GM18505 (cell line): ENCODE results near the gene SFN.

Experiments
- ATAC-seq: cut with Tn5 transposase; IDR thresholded peaks from one replicate; pipeline ENCODE4 v1.9.1; 2021; ENCODE audit not compliant: unreplicated experiment
- POLR2A ChIP-seq: IDR thresholded peaks from 4 replicates; pipeline ENCODE4 v1.6.1; 2011; ENCODE audit warnings: borderline replicate concordance; ENCODE audit not compliant: insufficient read depth, insufficient read length; ENCODE audit errors: extremely low read depth

SFN gene

GRCh38 chr1:26900815-26901511 is 38.0 kb downstream of the SFN start:
- no peak for TF ChIP-seq POLR2A
- ATAC-seq = no peak

- ATAC-seq = no peak
- TF ChIP-seq POLR2A = no peak
These were observed 44.3 kb downstream of the SFN start for GRCh38 chr1:26907071-26907917.

- no peak for ATAC-seq
- no peak for TF ChIP-seq POLR2A
These were observed 47.0 kb downstream of the SFN start for GRCh38 chr1:26909951-26910342.

GRCh38 chr1:26910343-26911160 is 47.6 kb downstream of the SFN start:
- TF ChIP-seq POLR2A = no peak
- no peak for ATAC-seq

- no peak for ATAC-seq
- TF ChIP-seq POLR2A = no peak
These were observed 48.6 kb downstream of the SFN start for GRCh38 chr1:26911399-26912146.

GRCh38 chr1:26912147-26912490 is 49.2 kb downstream of the SFN start:
- TF ChIP-seq POLR2A = no peak
- no peak for ATAC-seq

- TF ChIP-seq POLR2A = no peak
- ATAC-seq = no peak
These were observed 50.4 kb downstream of the SFN start for GRCh38 chr1:26913389-26913753.
